Measurements from ENCODE around the gene APOO.
A peak's percentile ranks its signal among the peaks of the same experiment; 100 is the strongest.
"Not testable (repeated sequence)": the region's sequence is repeated elsewhere in the genome, so short reads cannot be mapped to it uniquely, and the experiment has no call there.

The APOO gene

GRCh38 chrX:23901805-23902204, 5.9 kb downstream of the APOO start:
- DNase-seq, result peak; percentile 20 to 30

- DNase-seq, result no peak
These were observed 6.7 kb downstream of the APOO start for GRCh38 chrX:23901060-23901459.

- DNase-seq, result no peak
These were observed 7.4 kb downstream of the APOO start for GRCh38 chrX:23900220-23900797.

GRCh38 chrX:23898412-23898959, 9.3 kb downstream of the APOO start:
- DNase-seq, result no peak

- no peak for DNase-seq
These were observed 10.8 kb downstream of the APOO start for GRCh38 chrX:23896981-23897380.

DNA sequence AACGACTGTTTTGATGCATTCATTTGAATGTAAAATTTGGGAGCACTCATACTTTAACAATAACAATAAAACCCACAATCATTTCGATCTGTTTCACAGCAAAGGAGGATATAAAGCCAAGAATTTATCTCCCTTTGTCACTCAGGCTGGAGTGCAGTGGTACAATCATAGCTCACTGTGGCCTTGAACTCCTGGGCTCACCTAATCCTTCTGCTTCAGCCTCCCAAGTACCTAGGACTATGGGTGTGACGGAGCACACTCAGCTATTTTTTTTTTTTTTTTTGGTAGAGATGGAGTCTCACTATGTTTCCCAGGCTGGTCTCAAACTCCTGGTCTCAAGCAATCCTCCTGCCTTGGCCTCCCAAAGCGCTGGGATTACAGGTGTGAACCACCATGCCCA, 11.2 kb downstream of the APOO start:
- not testable (repeated sequence) for DNase-seq

DNA sequence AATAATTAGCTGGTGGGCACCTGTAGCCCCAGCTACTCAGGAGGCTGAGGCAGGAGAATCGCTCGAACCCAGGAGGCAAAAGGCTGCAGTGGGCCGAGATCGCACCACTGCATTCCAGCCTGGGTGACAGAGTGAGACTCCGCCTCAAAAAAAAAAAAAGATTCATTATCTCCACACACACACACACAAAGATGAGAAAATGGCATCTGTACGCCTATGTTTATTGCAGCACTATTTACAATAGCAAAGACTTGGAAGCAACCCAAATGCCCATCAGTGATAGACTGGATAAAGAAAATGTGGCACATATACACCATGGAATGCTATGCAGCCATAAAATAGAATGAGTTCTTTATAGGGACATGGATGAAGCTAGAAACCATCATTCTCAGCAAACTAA, 12.7 kb downstream of the APOO start:
- DNase-seq, result not testable (repeated sequence)

DNA sequence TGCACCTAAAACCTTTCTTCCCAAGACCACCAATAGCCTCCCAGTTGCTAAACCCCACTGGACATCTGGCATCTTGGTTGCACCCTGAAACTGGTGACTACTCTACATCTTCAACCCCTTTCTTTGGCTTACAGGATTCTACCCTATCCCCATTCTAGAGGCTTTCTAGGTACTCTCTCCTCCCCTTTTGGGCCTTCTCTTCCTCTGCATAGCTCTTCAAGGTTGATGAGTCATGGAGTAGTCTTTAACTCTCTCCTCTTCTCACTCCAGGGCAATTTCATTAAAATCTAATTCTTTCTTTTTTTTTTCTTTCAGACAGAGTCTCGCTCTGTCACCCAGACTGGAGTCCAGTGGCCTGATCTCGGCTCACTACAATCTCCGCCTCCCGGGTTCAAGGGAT, 16.8 kb downstream of the APOO start:
- no peak for DNase-seq

DNA sequence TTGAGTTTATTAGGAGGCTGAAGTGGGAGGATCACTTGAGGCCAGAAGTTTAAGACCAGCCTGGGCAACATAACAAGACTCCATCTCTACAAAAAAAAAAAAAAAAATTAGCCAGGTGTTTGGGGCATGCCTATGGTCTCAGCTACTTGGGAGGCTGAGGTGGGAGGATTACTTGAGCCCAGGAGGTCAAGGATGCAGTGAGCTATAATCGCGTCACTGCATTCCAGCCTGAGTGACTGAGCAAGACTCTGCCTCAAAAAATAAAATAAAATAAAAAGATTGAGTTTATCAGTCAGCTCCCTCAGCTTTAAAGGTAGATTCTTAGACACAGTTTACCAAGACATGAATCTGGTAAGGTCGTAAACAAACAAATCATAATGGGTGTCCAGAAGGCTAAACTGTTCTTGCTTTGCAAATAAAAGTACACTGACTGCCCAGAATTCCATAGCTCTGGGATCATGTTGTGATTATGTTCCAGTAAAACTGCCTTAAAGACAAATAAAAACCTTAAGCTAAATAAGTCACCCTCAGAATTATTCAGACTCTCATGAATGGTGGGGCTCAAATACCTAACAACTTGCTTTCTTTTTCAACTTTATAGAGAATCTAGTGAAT, 18.7 kb downstream of the APOO start:
- no peak for DNase-seq

DNA sequence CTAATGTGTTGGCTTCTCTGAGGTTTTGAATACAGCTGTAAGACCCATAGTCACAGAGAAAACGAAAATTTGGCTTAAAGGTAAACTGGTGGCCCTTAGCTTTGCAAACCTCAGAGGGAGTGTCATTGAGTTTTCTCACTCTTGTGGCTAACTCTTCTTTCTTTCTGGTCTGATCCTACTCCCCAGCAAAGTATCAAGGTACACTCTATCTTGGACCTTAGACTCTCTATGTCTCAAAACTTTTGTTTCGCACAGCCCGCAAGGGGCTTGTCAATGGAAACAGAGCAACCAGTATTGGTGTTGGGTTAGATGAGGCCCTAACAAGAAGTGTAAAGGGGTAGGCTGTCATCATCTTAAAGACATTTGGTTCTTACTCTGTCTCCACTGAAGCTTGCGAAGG, 19.8 kb downstream of the APOO start:
- DNase-seq, result no peak

- no peak for DNase-seq
These were observed 20.3 kb downstream of the APOO start for GRCh38 chrX:23887451-23887850.

- no peak for DNase-seq
These were observed 21.9 kb downstream of the APOO start for GRCh38 chrX:23885803-23886202.

DNA sequence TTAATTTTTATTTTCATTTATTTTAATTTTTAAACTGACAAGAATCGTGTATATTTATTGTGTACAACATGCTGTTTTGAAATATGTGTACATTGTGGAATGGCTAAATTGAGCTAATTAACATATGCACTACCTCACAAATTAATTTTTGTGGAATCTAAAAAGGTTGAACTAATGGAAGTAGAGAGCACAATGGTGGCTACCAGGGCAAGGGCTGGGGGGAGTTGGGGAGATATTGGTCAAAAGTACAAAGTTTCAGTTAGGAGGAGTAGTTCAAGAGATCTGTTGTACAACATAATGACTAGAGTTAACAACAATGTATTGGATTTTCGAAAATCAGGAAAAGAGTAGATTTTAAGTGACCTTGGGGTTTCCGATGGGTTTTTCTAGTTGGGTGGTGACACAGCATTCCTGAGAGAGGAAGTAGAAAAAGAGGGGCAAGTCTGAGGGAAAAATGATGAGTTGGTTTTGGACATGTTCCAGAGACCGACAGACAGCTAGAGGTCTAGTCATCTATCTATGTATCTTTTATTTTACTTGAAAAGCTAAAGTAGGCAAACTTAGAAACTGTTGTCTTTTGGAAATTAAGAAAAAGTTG, 23.2 kb downstream of the APOO start:
- DNase-seq, result no peak

- no peak for DNase-seq
These were observed 23.9 kb downstream of the APOO start for GRCh38 chrX:23883737-23884354.

GRCh38 chrX:23879380-23880090, 28.2 kb downstream of the APOO start:
- no peak for DNase-seq

DNA sequence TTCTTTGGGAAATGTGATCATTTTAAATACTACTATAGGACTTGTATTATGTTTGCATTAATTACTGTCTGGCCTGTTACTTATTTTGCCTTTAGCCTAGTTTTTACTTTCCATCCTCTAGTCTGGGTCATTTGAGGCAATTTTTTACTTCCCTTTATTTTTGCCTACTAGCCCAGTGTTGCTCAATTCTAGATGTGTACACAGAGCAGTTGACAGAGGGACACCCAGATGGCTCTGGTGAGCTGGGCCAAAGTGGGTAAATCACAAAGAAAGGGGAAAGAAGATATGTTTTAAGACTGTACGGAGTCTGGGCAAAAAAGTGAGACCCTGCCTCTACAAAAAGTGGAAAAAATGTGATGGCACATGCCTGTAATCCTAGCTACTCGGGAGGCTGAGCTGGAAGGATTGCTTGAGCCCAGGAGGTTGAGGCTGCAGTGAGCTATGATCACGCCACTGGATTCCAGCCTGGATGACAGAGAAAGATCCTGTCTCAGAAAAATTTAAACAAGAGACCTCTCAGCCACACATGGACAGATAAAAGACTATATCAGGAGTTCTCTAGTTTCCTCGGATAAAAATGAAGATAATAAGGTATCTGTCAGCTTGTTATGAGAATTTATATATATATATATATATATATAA, 35.7 kb downstream of the APOO start:
- DNase-seq, result no peak

GRCh38 chrX:23870041-23870440, 37.7 kb downstream of the APOO start:
- no peak for DNase-seq

- DNase-seq, result no peak
These were observed 42.9 kb downstream of the APOO start for GRCh38 chrX:23864742-23865326.

DNA sequence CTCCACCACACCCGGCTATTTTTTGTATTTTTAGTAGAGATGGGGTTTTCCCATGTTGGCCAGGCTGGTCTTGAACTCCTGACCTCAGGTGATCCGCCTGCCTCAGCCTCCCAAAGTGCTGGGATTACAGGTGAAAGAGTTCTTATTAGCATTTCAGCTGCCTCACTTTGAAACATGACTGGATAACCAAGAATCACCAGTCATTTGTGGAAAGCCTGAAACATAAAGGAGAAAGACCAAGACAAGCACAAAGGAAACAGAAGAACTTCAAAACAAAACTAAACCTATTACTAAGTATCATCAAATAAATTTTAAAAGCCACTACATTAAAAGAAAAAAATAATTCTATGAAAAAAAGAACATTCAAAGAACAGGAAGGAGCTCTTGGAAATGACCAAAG, 45.8 kb downstream of the APOO start:
- not testable (repeated sequence) for DNase-seq

GRCh38 chrX:23861215-23861896, 46.4 kb downstream of the APOO start:
- no peak for DNase-seq

DNA sequence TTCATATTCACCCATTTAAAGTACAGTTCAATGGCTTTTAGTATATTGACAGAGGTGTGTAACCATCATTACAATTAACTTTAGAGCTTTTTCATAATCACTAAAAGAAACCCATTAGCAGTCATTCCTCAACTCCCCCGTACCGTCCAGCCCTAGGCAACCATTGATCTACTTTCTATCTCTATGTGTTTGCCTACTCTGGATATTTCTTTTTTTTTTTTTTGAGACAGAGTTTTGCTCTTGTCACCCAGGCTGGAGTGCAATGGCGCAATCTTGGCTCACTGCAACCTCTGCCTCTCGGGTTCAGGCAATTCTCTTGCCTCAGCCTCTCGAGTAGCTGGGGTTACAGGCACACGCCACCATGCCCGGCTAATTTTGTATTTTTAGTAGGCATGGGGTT, 48.5 kb downstream of the APOO start:
- DNase-seq, result not testable (repeated sequence)

GRCh38 chrX:23857935-23858334, 49.8 kb downstream of the APOO start:
- no peak for DNase-seq
